H1 (cell line): ENCODE measurements around the gene GPR162. TPM values are rescaled to one million over a fixed set of nuclear protein-coding genes. Genes with fewer than 3 reads are reported as not detected.

ENCODE experiments used
- CTCF ChIA-PET: fragments of 300-600 bp; sonication (Branson Sonifier 250); formaldehyde crosslinking; loops from one replicate; lab custom pipeline; 2021; ENCODE audit not compliant: partially characterized antibody; lab: Charles Lee
- POLR2A ChIA-PET: fragments of 300-600 bp; sonication (Branson Sonifier 250); formaldehyde crosslinking; loops from one replicate; lab custom pipeline; 2021; ENCODE audit warnings: inconsistent platforms; ENCODE audit not compliant: partially characterized antibody; lab: Charles Lee
- DNase-seq, 2 experiments: peaks; one replicate each; pipeline versions ENCODE4 v3.0.0 to v3.0.0-alpha.2; 2010 to 2022; ENCODE audit warnings: low spot score in 2 of 2, low read depth in 1 of 2, mixed read lengths in 1 of 2
- FAIRE-seq: peaks from 2 replicates; lab custom pipeline; 2011; peaks lifted over from hg19 to GRCh38; lab: Jason Lieb, UNC
- H2AFZ ChIP-seq: 2 replicates; pipeline ENCODE4 v1.8.1; 2012; ENCODE audit warnings: low read length, inconsistent platforms
- H2AK5ac ChIP-seq: 2 replicates; pipeline ENCODE4 v1.6.1; 2013; ENCODE audit warnings: low read depth, low read length
- H2BK120ac ChIP-seq: replicated peaks from 2 replicates; pipeline ENCODE3; 2013; ENCODE audit warnings: low read depth, low read length, inconsistent platforms
- H2BK12ac ChIP-seq: 2 replicates; pipeline ENCODE4 v1.6.1; 2013; ENCODE audit warnings: low read depth, low read length
- H2BK15ac ChIP-seq: 2 replicates; pipeline ENCODE4 v1.6.1; 2013; ENCODE audit warnings: low read length
- H2BK20ac ChIP-seq: 2 replicates; pipeline ENCODE4 v1.6.1; 2013; ENCODE audit warnings: low read length
- H2BK5ac ChIP-seq: 2 replicates; pipeline ENCODE4 v1.6.1; 2013; ENCODE audit warnings: low read depth, low read length
- H3K14ac ChIP-seq: 2 replicates; pipeline ENCODE4 v1.6.1; 2013; ENCODE audit warnings: inconsistent platforms; ENCODE audit not compliant: insufficient read length
- H3K18ac ChIP-seq: 2 replicates; pipeline ENCODE4 v1.6.1; 2013; ENCODE audit warnings: low read length; ENCODE audit errors: extremely low read depth
- H3K23ac ChIP-seq: 2 replicates; pipeline ENCODE4 v1.6.1; 2013; ENCODE audit warnings: inconsistent platforms; ENCODE audit not compliant: insufficient read length
- H3K23me2 ChIP-seq: 2 replicates; pipeline ENCODE4 v1.6.1; 2013; ENCODE audit warnings: low read depth, low read length
- H3K27ac ChIP-seq: 2 replicates; pipeline ENCODE4 v1.6.1; 2011; ENCODE audit warnings: low read depth, low read length, inconsistent platforms
- H3K27me3 ChIP-seq, 4 experiments: replicated peaks in 1 of 4; 1 replicate in 1 of 4; 2 replicates in 3 of 4; pipeline versions ENCODE4 v1.6.1 to v1.8.1; 2011 to 2013; ENCODE audit warnings: low read length in 3 of 4, mild to moderate bottlenecking in 3 of 4, inconsistent platforms in 2 of 4, mixed read lengths in 2 of 4, moderate library complexity in 1 of 4; ENCODE audit not compliant: control insufficient read depth in 3 of 4, insufficient read depth in 3 of 4; ENCODE audit errors: extremely low read depth in 1 of 4
- H3K36me3 ChIP-seq, 4 experiments: 2 replicates each; pipeline versions ENCODE4 v1.6.1 to v1.8.1; 2011 to 2013; ENCODE audit warnings: mild to moderate bottlenecking in 4 of 4, low read length in 3 of 4, moderate library complexity in 2 of 4, control low read depth in 1 of 4, inconsistent platforms in 1 of 4; ENCODE audit not compliant: insufficient read depth in 4 of 4, control insufficient read depth in 2 of 4
- H3K4ac ChIP-seq: replicated peaks from 2 replicates; pipeline ENCODE3; 2013; ENCODE audit warnings: low read length, low read depth, mixed read lengths, inconsistent platforms; ENCODE audit not compliant: insufficient read length
- H3K4me1 ChIP-seq, 4 experiments: replicated peaks in 1 of 4; 1 replicate in 1 of 4; 2 replicates in 3 of 4; pipeline versions ENCODE4 v1.6.1 to v1.8.1; 2011 to 2013; ENCODE audit warnings: low read length in 3 of 4, inconsistent platforms in 2 of 4, mixed read lengths in 1 of 4; ENCODE audit not compliant: insufficient read depth in 4 of 4, control insufficient read depth in 3 of 4
- H3K4me2 ChIP-seq, 2 experiments: 2 replicates each; pipeline versions ENCODE4 v1.6.1 to v1.8.1; 2011 to 2013; ENCODE audit warnings: low read depth in 2 of 2, low read length in 2 of 2, control low read depth in 1 of 2, inconsistent platforms in 1 of 2, mild to moderate bottlenecking in 1 of 2; ENCODE audit not compliant: insufficient read depth in 1 of 2
- H3K4me3 ChIP-seq, 4 experiments: fragments of 200-600, 300-600 bp in 1 of 4; sonication (generic), shearing (Covaris generic), sonication (Bioruptor Twin) in 1 of 4; 2 replicates each; pipeline versions ENCODE4 v1.5.1 to v1.8.1; 2011 to 2016; ENCODE audit warnings: low read length in 4 of 4, low read depth in 3 of 4, control low read depth in 2 of 4, inconsistent platforms in 2 of 4, mild to moderate bottlenecking in 2 of 4, mixed read lengths in 1 of 4, moderate library complexity in 1 of 4; ENCODE audit not compliant: insufficient read depth in 2 of 4; ENCODE audit errors: extremely low read depth in 1 of 4
- H3K56ac ChIP-seq: replicated peaks from 2 replicates; pipeline ENCODE3; 2013; ENCODE audit warnings: low read depth, mild to moderate bottlenecking, mixed read lengths, low read length, inconsistent platforms; ENCODE audit not compliant: insufficient read length
- H3K79me1 ChIP-seq: 2 replicates; pipeline ENCODE4 v1.6.1; 2013; ENCODE audit warnings: low read depth, low read length, control low read depth
- H3K79me2 ChIP-seq, 2 experiments: 2 replicates each; pipeline versions ENCODE4 v1.6.1 to v1.8.1; 2012 to 2013; ENCODE audit warnings: low read length in 2 of 2, mild to moderate bottlenecking in 2 of 2, inconsistent platforms in 1 of 2; ENCODE audit not compliant: insufficient read depth in 2 of 2, control insufficient read depth in 1 of 2
- H3K9ac ChIP-seq, 4 experiments: replicated peaks in 1 of 4; 1 replicate in 1 of 4; 2 replicates in 3 of 4; pipeline versions ENCODE4 v1.6.1 to v1.8.1; 2011 to 2013; ENCODE audit warnings: low read depth in 3 of 4, low read length in 3 of 4, control low read depth in 2 of 4, mild to moderate bottlenecking in 2 of 4, moderate library complexity in 2 of 4, inconsistent platforms in 1 of 4; ENCODE audit errors: extremely low read depth in 1 of 4
- H3K9me3 ChIP-seq, 2 experiments: 2 replicates each; pipeline versions ENCODE4 v1.6.1 to v1.8.1; 2012 to 2013; ENCODE audit warnings: mild to moderate bottlenecking in 2 of 2, moderate library complexity in 2 of 2, control low read depth in 1 of 2, inconsistent platforms in 1 of 2, low read depth in 1 of 2, low read length in 1 of 2, mixed read lengths in 1 of 2; ENCODE audit not compliant: insufficient read depth in 2 of 2
- H4K20me1 ChIP-seq, 2 experiments: replicated peaks in 1 of 2; 2 replicates each; pipeline versions ENCODE3 to v1.8.1; 2011 to 2013; ENCODE audit warnings: inconsistent platforms in 2 of 2, low read length in 2 of 2, mild to moderate bottlenecking in 1 of 2; ENCODE audit not compliant: insufficient read depth in 2 of 2, control insufficient read depth in 1 of 2
- H4K5ac ChIP-seq: 2 replicates; pipeline ENCODE4 v1.6.1; 2013; ENCODE audit warnings: low read length, low read depth, mixed read lengths, inconsistent platforms; ENCODE audit not compliant: insufficient read length
- H4K8ac ChIP-seq: 2 replicates; pipeline ENCODE4 v1.8.0; 2013; ENCODE audit warnings: mild to moderate bottlenecking, moderate library complexity, low read length, inconsistent platforms; ENCODE audit not compliant: insufficient read depth; ENCODE audit errors: extremely low read depth
- H4K91ac ChIP-seq: replicated peaks from 2 replicates; pipeline ENCODE3; 2013; ENCODE audit warnings: low read length, mixed read lengths, inconsistent platforms; ENCODE audit not compliant: insufficient read length
- ATF2 ChIP-seq: IDR thresholded peaks from 2 replicates; pipeline ENCODE4 v1.6.1; 2012; ENCODE audit warnings: low read length, inconsistent platforms
- CHD1 ChIP-seq: IDR thresholded peaks from 2 replicates; pipeline ENCODE4 v1.6.1; 2012; ENCODE audit warnings: low read depth, low read length, improper control_type of control experiment
- CHD2 ChIP-seq: IDR thresholded peaks from 2 replicates; pipeline ENCODE4 v1.6.1; 2012; ENCODE audit warnings: low read length, improper control_type of control experiment
- JUND ChIP-seq: IDR thresholded peaks from 2 replicates; pipeline ENCODE4 v1.6.1; 2011; ENCODE audit warnings: mild to moderate bottlenecking, improper control_type of control experiment, low read length
- MAFK ChIP-seq: IDR thresholded peaks from 2 replicates; pipeline ENCODE4 v1.6.1; 2012; ENCODE audit warnings: low read depth, mild to moderate bottlenecking, improper control_type of control experiment, low read length
- SUZ12 ChIP-seq: fragments of 200-600 bp; sonication (generic); IDR thresholded peaks from 2 replicates; pipeline ENCODE4 v1.6.1; 2012; ENCODE audit warnings: mild to moderate bottlenecking, inconsistent platforms, low read length, moderate library complexity, mixed read lengths
- TCF12 ChIP-seq: IDR thresholded peaks from 2 replicates; pipeline ENCODE4 v1.6.1; 2011; ENCODE audit warnings: low read depth, mild to moderate bottlenecking, low read length
- WGBS, 2 experiments: shearing (Covaris generic) in 1 of 2; methylation state at CpG; one replicate each; pipeline versions ENCODE4 v1.1.6 to v1.1.7; 2013 to 2015; ENCODE audit warnings: low lambda C conversion rate in 2 of 2, mixed read lengths in 2 of 2, inconsistent platforms in 1 of 2, low coverage in 1 of 2, missing lambda C conversion rate in 1 of 2; ENCODE audit not compliant: insufficient replicate concordance in 2 of 2, insufficient coverage in 1 of 2, insufficient read length in 1 of 2; ENCODE audit errors: extremely low coverage in 1 of 2, missing lambda C conversion rate in 1 of 2; 5-methylcytosine and 5-hydroxymethylcytosine counted together
- polyA plus RNA-seq, 7 experiments: library from polyadenylated mRNA; depleted of rRNA in 3 of 7; stranded (reverse) in 5 of 7; unstranded in 2 of 7; fragments of >200 nt in 5 of 7; fragments of 200-250 nt in 2 of 7; gene quantifications; 1 replicate in 5 of 7; 2 replicates in 1 of 7; 4 replicates in 1 of 7; pipeline versions ENCODE4 v1.2.1 to v1.2.3, GENCODE V29; 2011 to 2013; ENCODE audit warnings: missing spikeins in 2 of 7, mixed read lengths in 2 of 7
- total RNA-seq: library from RNA; stranded (reverse); fragmentation: NEBNext Ultra II Directional; extraction: Animal tissue kit (Norgen Biotek cat#: 25700); gene quantifications from 2 replicates; pipeline ENCODE4 v1.2.1, GENCODE V29; 2021
- TF ChIP-seq, protein P1 (sequence below): IDR thresholded peaks from 2 replicates; pipeline ENCODE4 v1.6.1; 2011; ENCODE audit warnings: low read depth, mild to moderate bottlenecking, low read length; ENCODE audit not compliant: insufficient read depth

Gene GPR162
- total and polyA plus RNA-seq, 2 of the 8 experiments (the other 6 are each of a cell fraction or from before 2014, with no cell fraction given): 7.3 to 8.8 TPM

DNA sequence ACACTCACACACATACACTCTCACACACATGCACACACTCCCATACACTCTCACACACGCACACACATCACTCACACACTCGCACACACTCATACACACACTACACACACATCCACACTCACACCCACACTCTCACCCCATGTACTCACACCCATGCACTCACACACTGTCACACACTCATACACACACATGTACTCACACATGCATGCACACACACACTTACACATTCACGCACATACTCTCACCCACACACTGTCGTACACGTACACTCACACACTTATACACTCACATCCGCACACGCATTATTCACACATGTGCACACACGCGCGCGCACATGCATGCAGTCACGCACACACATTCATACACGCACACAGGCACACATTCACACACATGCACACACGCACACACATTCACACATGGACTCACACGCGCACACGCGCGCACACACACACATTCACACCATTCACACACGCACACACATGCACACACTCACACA is 3.9 kb upstream of the GPR162 start:
- 86 to 100% methylated on average over 7 to 20 of the region's 20 CpGs for whole genome bisulfite sequencing, 2 experiments
- peak overlapping the region; percentile 68 for H2BK20ac ChIP-seq
- H3K79me2 ChIP-seq: no peaks in the 10 kb centered on the region
- H3K14ac ChIP-seq: peak overlapping the region; percentile 13
- H3K4me2 ChIP-seq: peak overlapping the region; percentile 53 to 94; a peak in 3 of 4 replicates
- peaks cover 0 to 6% of the 10 kb centered on the region in 2 experiments for H4K20me1 ChIP-seq
- H4K5ac ChIP-seq: peak overlapping the region; percentile 55
- H3K18ac ChIP-seq: peak overlapping the region; percentile 41
- peaks cover 0 to 6% (median 1%) of the 10 kb centered on the region in 4 experiments; a peak in 4 of 7 replicates for H3K27me3 ChIP-seq
- ChIA-PET POLR2A (interaction anchor here (0.8 to 3.2 kb wide), 8 partner anchors 10 to 57 kb away, joined by 3 to 20 read pairs (median 4); partner anchors contain the start of genes P3H3 and PTMS), CTCF (interaction anchor here (1.4 to 23.7 kb wide), 4 partner anchors 38 to 64 kb away, joined by 3 to 532 read pairs (median 150); partner anchors contain the start of genes CD4, LAG3, MLF2 and PTMS)
- H3K4me1 ChIP-seq: peaks cover 4 to 43% (median 26%) of the 10 kb centered on the region in 4 experiments
- DNase-seq (no peak), FAIRE-seq (no peak)
- peak overlapping the region; percentile 91 for H2BK120ac ChIP-seq
- no peak overlapping the region for H3K27ac ChIP-seq
- no peak overlapping the region; the same call in 1 of the 2 replicates for H4K8ac ChIP-seq
- peak overlapping the region; percentile 99 for H2BK15ac ChIP-seq
- H3K79me1 ChIP-seq: no peaks in the 10 kb centered on the region
- peak overlapping the region; percentile 95 for H2BK12ac ChIP-seq
- peak overlapping the region; percentile 57 for H3K56ac ChIP-seq
- H3K4me3 ChIP-seq: peak overlapping the region in 1 of 4 experiments; percentile 46; a peak in 1 of 8 replicates
- peak overlapping the region; percentile 100 for H4K91ac ChIP-seq
- peak overlapping the region in 1 of 4 experiments; percentile 60; a peak in 1 of 7 replicates for H3K9ac ChIP-seq
- H3K23ac ChIP-seq: peak overlapping the region; percentile 60
- peaks cover 20% of the 10 kb centered on the region for H3K23me2 ChIP-seq
- H2AK5ac ChIP-seq: peak overlapping the region; percentile 100
- H2AFZ ChIP-seq: no peak overlapping the region
- H2BK5ac ChIP-seq: peak overlapping the region; percentile 60
- peak overlapping the region; percentile 100 for H3K4ac ChIP-seq
- peaks cover 0 to 2% of the 10 kb centered on the region in 2 experiments; a peak in 1 of 4 replicates for H3K9me3 ChIP-seq
- H3K36me3 ChIP-seq: no peaks in the 10 kb centered on the region; a peak in 1 of 8 replicates
- TF ChIP-seq JUND (no peak), ATF2 (no peak), CHD2 (no peak), MAFK (no peak), TCF12 (no peak), CHD1 (no peak), SUZ12 (no peak)
- TF ChIP-seq, protein P1, sequence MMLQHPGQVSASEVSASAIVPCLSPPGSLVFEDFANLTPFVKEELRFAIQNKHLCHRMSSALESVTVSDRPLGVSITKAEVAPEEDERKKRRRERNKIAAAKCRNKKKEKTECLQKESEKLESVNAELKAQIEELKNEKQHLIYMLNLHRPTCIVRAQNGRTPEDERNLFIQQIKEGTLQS: no peak
